Type B pancreatic cell (in vitro differentiated cells): ENCODE results near the gene PPP3CA. TPM values are rescaled to one million over a fixed set of nuclear protein-coding genes. Genes with fewer than 3 reads are reported as not detected.
A peak's percentile ranks its signal among the peaks of the same experiment; 100 is the strongest.

Source experiments
- DNase-seq: peaks from one replicate; pipeline ENCODE4 v3.0.0; 2021; ENCODE audit warnings: mixed read lengths; ENCODE audit not compliant: unreplicated experiment; ENCODE audit errors: extremely low spot score
- H3K27ac Mint-ChIP-seq: 2 replicates; pipeline ENCODE4 v1.8.0; 2021; ENCODE audit warnings: mild to moderate bottlenecking, mixed read lengths
- H3K27me3 Mint-ChIP-seq: 2 replicates; pipeline ENCODE4 v1.8.0; 2021; ENCODE audit warnings: mixed read lengths
- H3K36me3 Mint-ChIP-seq: 2 replicates; pipeline ENCODE4 v1.8.0; 2021; ENCODE audit warnings: mixed read lengths
- H3K4me1 Mint-ChIP-seq: one replicate; pipeline ENCODE4 v1.8.0; 2021; ENCODE audit warnings: mixed read lengths; ENCODE audit not compliant: unreplicated experiment
- H3K4me3 Mint-ChIP-seq: 2 replicates; pipeline ENCODE4 v1.8.0; 2021; ENCODE audit warnings: mild to moderate bottlenecking, mixed read lengths
- H3K9me3 Mint-ChIP-seq: 2 replicates; pipeline ENCODE4 v1.8.0; 2021; ENCODE audit warnings: mixed read lengths
- CTCF ChIP-seq: fragments of 200-600 bp; sonication (generic); conservative IDR thresholded peaks from 2 replicates; pipeline ENCODE4 v1.5.0; 2021; ENCODE audit warnings: antibody characterized with exemption, mild to moderate bottlenecking
- total RNA-seq: library from RNA; stranded (reverse); gene quantifications from 2 replicates; pipeline ENCODE4 v1.2.1, GENCODE V29; 2021; ENCODE audit warnings: low replicate concordance

Gene PPP3CA
- total RNA-seq, 1 donor from 2014 or later, result 35.4 TPM

GRCh38 chr4:101042847-101043246, 304.5 kb downstream of the PPP3CA start:
- no peak for DNase-seq
- no peaks in the 10 kb centered on the region for H3K9me3 Mint-ChIP-seq
- no peak overlapping the region for H3K27ac Mint-ChIP-seq
- no peak overlapping the region for H3K4me3 Mint-ChIP-seq
- TF ChIP-seq CTCF, result no peak
- no peaks in the 10 kb centered on the region for H3K4me1 Mint-ChIP-seq
- H3K27me3 Mint-ChIP-seq, result no peaks in the 10 kb centered on the region
- peaks cover 12% of the 10 kb centered on the region for H3K36me3 Mint-ChIP-seq

DNA sequence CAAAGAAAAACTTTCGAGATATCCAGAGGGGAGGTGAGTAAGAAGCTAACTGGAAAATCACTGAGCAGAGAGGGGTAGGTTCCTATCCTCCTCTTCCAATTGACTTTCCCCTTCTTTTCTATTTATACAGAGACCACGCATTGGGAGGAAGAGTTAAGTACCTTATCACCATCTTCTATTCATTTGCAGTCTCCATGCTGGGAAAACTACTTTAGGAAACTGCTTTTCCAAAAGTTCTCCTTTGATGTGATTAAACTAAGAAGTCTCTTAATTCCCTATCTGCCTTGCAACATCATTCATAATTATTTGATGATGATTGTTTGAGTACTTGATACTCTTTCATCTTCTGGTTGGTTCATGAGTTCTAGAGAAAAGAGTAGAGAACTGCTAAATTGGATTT, 306.6 kb downstream of the PPP3CA start:
- peaks cover 2% of the 10 kb centered on the region for H3K4me1 Mint-ChIP-seq
- H3K27ac Mint-ChIP-seq, result no peak overlapping the region
- no peak for TF ChIP-seq CTCF
- no peak overlapping the region for H3K4me3 Mint-ChIP-seq
- DNase-seq, result no peak
- H3K36me3 Mint-ChIP-seq, result peaks cover 15% of the 10 kb centered on the region
- no peaks in the 10 kb centered on the region for H3K27me3 Mint-ChIP-seq
- peaks cover 2% of the 10 kb centered on the region for H3K9me3 Mint-ChIP-seq

- peaks cover 6% of the 10 kb centered on the region for H3K4me1 Mint-ChIP-seq
- TF ChIP-seq CTCF, result no peak
- H3K4me3 Mint-ChIP-seq, result no peak overlapping the region
- no peaks in the 10 kb centered on the region for H3K27me3 Mint-ChIP-seq
- H3K27ac Mint-ChIP-seq, result no peak overlapping the region
- H3K36me3 Mint-ChIP-seq, result peaks cover 19% of the 10 kb centered on the region
- DNase-seq, result no peak
- peaks cover 6% of the 10 kb centered on the region for H3K9me3 Mint-ChIP-seq
Observed at GRCh38 chr4:101039367-101039766, 308.0 kb downstream of the PPP3CA start.

DNA sequence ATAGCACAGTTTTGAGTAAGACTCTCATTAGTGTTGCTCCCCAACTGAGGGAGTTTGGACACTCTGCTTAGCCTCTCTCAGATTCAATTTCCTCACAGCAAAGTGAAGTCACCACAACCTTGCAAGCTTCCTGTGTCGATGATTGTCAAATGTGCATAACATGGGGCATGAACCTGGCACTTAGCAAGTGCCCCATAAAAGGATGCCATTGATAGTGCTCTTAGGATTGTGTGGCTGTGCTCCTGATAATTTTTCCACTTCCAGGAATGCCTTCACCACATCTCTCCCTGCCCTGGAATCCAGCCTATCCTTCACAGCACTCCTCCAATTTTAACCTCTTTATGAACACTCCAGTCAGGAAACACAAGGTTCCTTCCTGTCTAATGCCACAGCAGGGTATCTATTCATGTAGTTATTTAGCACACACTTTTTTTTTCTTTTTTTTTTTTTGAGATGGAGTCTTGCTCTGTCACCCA, 309.4 kb downstream of the PPP3CA start:
- H3K27me3 Mint-ChIP-seq, result no peaks in the 10 kb centered on the region
- H3K27ac Mint-ChIP-seq, result peak overlapping the region; percentile 17
- DNase-seq, result no peak
- peaks cover 19% of the 10 kb centered on the region for H3K36me3 Mint-ChIP-seq
- peaks cover 6% of the 10 kb centered on the region for H3K4me1 Mint-ChIP-seq
- TF ChIP-seq CTCF, result no peak
- H3K9me3 Mint-ChIP-seq, result peaks cover 6% of the 10 kb centered on the region
- H3K4me3 Mint-ChIP-seq, result no peak overlapping the region

DNA sequence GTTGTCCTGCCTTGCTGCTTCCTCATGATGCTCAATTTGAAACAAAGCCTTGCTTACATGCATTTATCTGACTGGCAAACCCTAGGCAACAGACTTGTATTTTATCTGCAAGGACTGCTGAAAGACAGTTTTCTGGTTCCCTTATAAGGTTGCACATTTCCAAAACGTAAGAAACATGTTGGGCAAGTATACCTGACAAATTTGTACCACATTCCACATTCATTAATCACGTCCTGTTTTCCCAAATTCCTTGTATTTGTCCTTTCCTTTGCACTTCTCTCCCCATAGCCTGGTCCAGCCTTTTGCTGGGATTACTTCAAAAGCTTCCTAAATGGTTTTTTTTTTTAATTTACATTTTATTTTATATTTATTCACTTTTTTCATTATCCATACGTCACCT, 310.1 kb downstream of the PPP3CA start:
- H3K4me3 Mint-ChIP-seq, result no peak overlapping the region

More for the DNA sequence above, 310.1 kb downstream of the PPP3CA start:
- peaks cover 6% of the 10 kb centered on the region for H3K9me3 Mint-ChIP-seq
- H3K36me3 Mint-ChIP-seq, result peaks cover 19% of the 10 kb centered on the region
- DNase-seq, result no peak
- no peak for TF ChIP-seq CTCF
- no peaks in the 10 kb centered on the region for H3K27me3 Mint-ChIP-seq
- H3K27ac Mint-ChIP-seq, result peak overlapping the region; percentile 85
- H3K4me1 Mint-ChIP-seq, result peaks cover 6% of the 10 kb centered on the region
